C4-2B (cell line): ENCODE data around the gene SETDB1.
"Not testable (repeated sequence)": the region's sequence is repeated elsewhere in the genome, so short reads cannot be mapped to it uniquely, and the experiment has no call there.

ENCODE experiments used
- ZFX ChIP-seq: fragments of 450-650 bp; IDR thresholded peaks from 2 replicates; pipeline ENCODE4 v1.6.1; 2017
- TF ChIP-seq, protein P1 (sequence below): fragments of 450-650 bp; conservative IDR thresholded peaks from 2 replicates; pipeline ENCODE4 v1.5.1; 2017; ENCODE audit warnings: mild to moderate bottlenecking

DNA sequence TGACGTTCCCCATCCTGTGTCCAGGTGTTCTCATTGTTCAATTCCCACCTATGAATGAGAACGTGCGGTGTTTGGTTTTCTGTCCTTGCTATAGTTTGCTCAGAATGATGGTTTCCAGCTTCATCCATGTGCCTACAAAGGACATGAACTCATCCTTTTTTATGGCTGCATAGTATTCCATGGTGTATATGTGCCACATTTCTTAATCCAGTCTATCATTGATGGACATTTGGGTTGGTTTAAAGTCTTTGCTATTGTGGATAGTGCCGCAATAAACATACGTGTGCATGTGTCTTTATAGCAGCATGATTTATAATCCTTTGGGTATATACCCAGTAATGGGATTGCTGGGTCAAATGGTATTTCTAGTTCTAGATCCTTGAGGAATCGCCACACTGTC is 2.6 kb downstream of the SETDB1 start:
- TF ChIP-seq, protein P1, sequence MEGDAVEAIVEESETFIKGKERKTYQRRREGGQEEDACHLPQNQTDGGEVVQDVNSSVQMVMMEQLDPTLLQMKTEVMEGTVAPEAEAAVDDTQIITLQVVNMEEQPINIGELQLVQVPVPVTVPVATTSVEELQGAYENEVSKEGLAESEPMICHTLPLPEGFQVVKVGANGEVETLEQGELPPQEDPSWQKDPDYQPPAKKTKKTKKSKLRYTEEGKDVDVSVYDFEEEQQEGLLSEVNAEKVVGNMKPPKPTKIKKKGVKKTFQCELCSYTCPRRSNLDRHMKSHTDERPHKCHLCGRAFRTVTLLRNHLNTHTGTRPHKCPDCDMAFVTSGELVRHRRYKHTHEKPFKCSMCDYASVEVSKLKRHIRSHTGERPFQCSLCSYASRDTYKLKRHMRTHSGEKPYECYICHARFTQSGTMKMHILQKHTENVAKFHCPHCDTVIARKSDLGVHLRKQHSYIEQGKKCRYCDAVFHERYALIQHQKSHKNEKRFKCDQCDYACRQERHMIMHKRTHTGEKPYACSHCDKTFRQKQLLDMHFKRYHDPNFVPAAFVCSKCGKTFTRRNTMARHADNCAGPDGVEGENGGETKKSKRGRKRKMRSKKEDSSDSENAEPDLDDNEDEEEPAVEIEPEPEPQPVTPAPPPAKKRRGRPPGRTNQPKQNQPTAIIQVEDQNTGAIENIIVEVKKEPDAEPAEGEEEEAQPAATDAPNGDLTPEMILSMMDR = not testable (repeated sequence)
- TF ChIP-seq ZFX = not testable (repeated sequence)
